OCI-LY7 (cell line): ENCODE data around the gene EID3. TPM values are rescaled to one million over a fixed set of nuclear protein-coding genes. Genes with fewer than 3 reads are reported as not detected.
A peak's percentile ranks its signal among the peaks of the same experiment; 100 is the strongest.

Source experiments
- BruUV-seq: library from RNA; stranded (reverse); fragments of 400-500 nt; replicated peaks from 2 replicates; lab custom pipeline; 2021; lab: Mats Ljungman, UMichigan
- CTCF ChIA-PET: fragments of 300-600 bp; sonication (Branson Sonifier 250); formaldehyde crosslinking; loops from one replicate; lab custom pipeline; 2022; ENCODE audit warnings: antibody characterized with exemption; ENCODE audit not compliant: unreplicated experiment; lab: Charles Lee
- POLR2A ChIA-PET: fragments of 300-600 bp; sonication (Branson Sonifier 250); formaldehyde crosslinking; loops from one replicate; lab custom pipeline; 2022; ENCODE audit warnings: antibody characterized with exemption; lab: Charles Lee
- DNase-seq: peaks from one replicate; pipeline ENCODE4 v3.0.0-alpha.2; 2015; ENCODE audit warnings: low spot score
- H2AFZ ChIP-seq: fragments of 200-600 bp; sonication (generic), shearing (Covaris generic); 2 replicates; pipeline ENCODE4 v1.6.1; 2014; ENCODE audit warnings: mild to moderate bottlenecking, antibody characterized with exemption, low read length, moderate library complexity
- H3K27ac ChIP-seq: fragments of 200-600 bp; sonication (generic); 2 replicates; pipeline ENCODE4 v1.5.1; 2014; ENCODE audit warnings: mixed run types, low read depth, mild to moderate bottlenecking, moderate library complexity, low read length, inconsistent platforms; ENCODE audit not compliant: poor library complexity, severe bottlenecking
- H3K36me3 ChIP-seq: fragments of 200-600 bp; sonication (generic); 2 replicates; pipeline ENCODE4 v1.6.1; 2014; ENCODE audit warnings: mild to moderate bottlenecking, antibody characterized with exemption, low read length, moderate library complexity, mixed read lengths; ENCODE audit not compliant: insufficient read depth
- H3K4me1 ChIP-seq: fragments of 200-600 bp; sonication (generic); 2 replicates; pipeline ENCODE4 v1.5.1; 2014; ENCODE audit warnings: mild to moderate bottlenecking, low read length; ENCODE audit not compliant: insufficient read depth, poor library complexity, severe bottlenecking
- H3K4me2 ChIP-seq: fragments of 200-600 bp; sonication (generic); 2 replicates; pipeline ENCODE4 v1.6.1; 2014; ENCODE audit warnings: mild to moderate bottlenecking, low read length
- H3K4me3 ChIP-seq: fragments of 200-600 bp; sonication (generic); 2 replicates; pipeline ENCODE4 v1.5.1; 2014; ENCODE audit warnings: mild to moderate bottlenecking, low read depth, low read length; ENCODE audit not compliant: poor library complexity, severe bottlenecking
- H3K79me2 ChIP-seq: fragments of 200-600 bp; sonication (generic); 2 replicates; pipeline ENCODE4 v1.6.1; 2016; ENCODE audit warnings: low read depth, mild to moderate bottlenecking, low read length, moderate library complexity, mixed read lengths; ENCODE audit not compliant: insufficient read depth
- H3K9me2 ChIP-seq: fragments of 200-600 bp; sonication (generic); 2 replicates; pipeline ENCODE4 v1.6.1; 2016; ENCODE audit warnings: mild to moderate bottlenecking, low read length, mixed read lengths; ENCODE audit not compliant: insufficient read depth
- H3K9me3 ChIP-seq: fragments of 200-600 bp; sonication (generic); 2 replicates; pipeline ENCODE4 v1.6.1; 2014; ENCODE audit warnings: mild to moderate bottlenecking, mixed run types, low read length, mixed read lengths
- H4K20me1 ChIP-seq: fragments of 200-600 bp; sonication (generic); 2 replicates; pipeline ENCODE4 v1.6.1; 2014; ENCODE audit warnings: mild to moderate bottlenecking, antibody characterized with exemption, low read length, moderate library complexity, mixed read lengths; ENCODE audit not compliant: insufficient read depth
- CTCF ChIP-seq: fragments of 200-600 bp; sonication (generic); conservative IDR thresholded peaks from 2 replicates; pipeline ENCODE4 v1.5.1; 2014; ENCODE audit warnings: mild to moderate bottlenecking, antibody characterized with exemption, low read length, moderate library complexity, mixed read lengths
- EZH2phosphoT487 ChIP-seq: fragments of 200-600 bp; sonication (generic); IDR thresholded peaks from 2 replicates; pipeline ENCODE4 v1.6.1; 2018; ENCODE audit warnings: low read depth, borderline replicate concordance, mild to moderate bottlenecking, mixed run types, antibody characterized with exemption, low read length, moderate library complexity, mixed read lengths
- intact Hi-C: fragments of 100-400 bp; cut with micrococcal nuclease; formaldehyde crosslinking; loops from one replicate; pipeline ENCODE4 v1.10.0; 2022; ENCODE audit not compliant: unreplicated experiment
- total RNA-seq, 2 experiments: library from RNA; depleted of rRNA in 1 of 2; stranded (reverse); fragments of >200 nt in 1 of 2; shearing (Covaris generic) in 1 of 2; gene quantifications; 2 replicates each; pipeline ENCODE4 v1.2.3, GENCODE V29; 2014 to 2022

Gene EID3
- total RNA-seq, 2 experiments from 2014 or later: 5.1 to 8.2 TPM

- no peaks in the 10 kb centered on the region for H3K4me1 ChIP-seq
- no TSS peak for BruUV-seq
- no peaks in the 10 kb centered on the region for H3K79me2 ChIP-seq
- peaks cover 98% of the 10 kb centered on the region for H3K36me3 ChIP-seq
- H3K9me3 ChIP-seq: no peaks in the 10 kb centered on the region
- H3K4me3 ChIP-seq: no peak overlapping the region
- no peak for DNase-seq
- ChIA-PET CTCF (no interaction called here), POLR2A (interaction anchor here (0.7 kb wide), 1 partner anchor 58 kb away, joined by 3 read pairs; no protein-coding TSS in a partner anchor)
- no peak overlapping the region for H2AFZ ChIP-seq
- H3K27ac ChIP-seq: no peak overlapping the region
- H3K9me2 ChIP-seq: no peaks in the 10 kb centered on the region
- H4K20me1 ChIP-seq: no peaks in the 10 kb centered on the region
- intact Hi-C loops: no loop called here
- no peak overlapping the region for H3K4me2 ChIP-seq
- TF ChIP-seq EZH2phosphoT487: no peak
- no peak for TF ChIP-seq CTCF
Measured at GRCh38 chr12:104347374-104348075, 44.0 kb downstream of the EID3 start.

- H3K79me2 ChIP-seq: no peaks in the 10 kb centered on the region
- H3K4me1 ChIP-seq: no peaks in the 10 kb centered on the region
- H4K20me1 ChIP-seq: no peaks in the 10 kb centered on the region
- intact Hi-C loops: no loop called here
- H3K4me2 ChIP-seq: no peak overlapping the region
- no peak overlapping the region for H2AFZ ChIP-seq
- no peak overlapping the region for H3K27ac ChIP-seq
- no peak overlapping the region for H3K4me3 ChIP-seq
- no peaks in the 10 kb centered on the region for H3K9me2 ChIP-seq
- no peak for TF ChIP-seq EZH2phosphoT487
- no peaks in the 10 kb centered on the region for H3K9me3 ChIP-seq
- H3K36me3 ChIP-seq: peaks cover 98% of the 10 kb centered on the region
- no TSS peak for BruUV-seq
- ChIA-PET CTCF (no interaction called here), POLR2A (interaction anchor here (0.7 kb wide), 1 partner anchor 1045 kb away, joined by 4 read pairs; no protein-coding TSS in a partner anchor)
- no peak for DNase-seq
Measured at GRCh38 chr12:104348283-104348993, 44.9 kb downstream of the EID3 start.

GRCh38 chr12:104348994-104349494 lies 45.5 kb downstream of the EID3 start:
- no peaks in the 10 kb centered on the region for H3K4me1 ChIP-seq
- ChIA-PET POLR2A (interaction anchor here (0.7 kb wide), 2 partner anchors 45 to 1045 kb away, joined by 3 to 4 read pairs; no protein-coding TSS in a partner anchor), CTCF (no interaction called here)
- no peak overlapping the region for H2AFZ ChIP-seq
- H3K36me3 ChIP-seq: peaks cover 96% of the 10 kb centered on the region
- TSS peak; percentile 58 for BruUV-seq
- TF ChIP-seq EZH2phosphoT487 (no peak), CTCF (no peak)
- no peak overlapping the region for H3K4me2 ChIP-seq
- no peaks in the 10 kb centered on the region for H4K20me1 ChIP-seq
- no peak overlapping the region for H3K27ac ChIP-seq
- no peaks in the 10 kb centered on the region for H3K79me2 ChIP-seq
- no peaks in the 10 kb centered on the region for H3K9me2 ChIP-seq
- no peak overlapping the region for H3K4me3 ChIP-seq
- H3K9me3 ChIP-seq: no peaks in the 10 kb centered on the region
- no peak for DNase-seq
- intact Hi-C loops: no loop called here
